SK-N-SH (cell line): ENCODE measurements around the gene NPTX2. TPM values are rescaled to one million over a fixed set of nuclear protein-coding genes. Genes with fewer than 3 reads are reported as not detected.

Source experiments
- CTCF ChIA-PET: fragments of 300-600, 350-600 bp; formaldehyde crosslinking; extraction: SDS; loops from one replicate; lab custom pipeline; 2021; lab: Yijun Ruan, JAX
- POLR2A ChIA-PET: fragments of 350-600 bp; sonication (Branson Sonifier 250); formaldehyde crosslinking; extraction: SDS; loops from one replicate; lab custom pipeline; 2020; ENCODE audit warnings: antibody characterized with exemption, inconsistent platforms; lab: Yijun Ruan, JAX
- DNase-seq: peaks from one replicate; pipeline ENCODE4 v3.0.0; 2012
- H2AFZ ChIP-seq: fragments of 200-600 bp; sonication (generic); 2 replicates; pipeline ENCODE4 v1.8.1; 2016; ENCODE audit warnings: antibody characterized with exemption, mild to moderate bottlenecking, low read depth
- H3F3A ChIP-seq: fragments of 200-600 bp; sonication (generic); replicated peaks from 2 replicates; pipeline ENCODE3; 2016; ENCODE audit warnings: antibody characterized with exemption, mild to moderate bottlenecking; ENCODE audit not compliant: insufficient read depth
- H3K27ac ChIP-seq, 2 experiments: fragments of 200-500 bp in 1 of 2; fragments of 200-600 bp in 1 of 2; sonication (Bioruptor generic) in 1 of 2; sonication (generic), shearing (Covaris generic) in 1 of 2; 2 replicates each; pipeline versions ENCODE4 v1.5.1 to v1.6.1; 2014 to 2016; ENCODE audit warnings: low read depth in 2 of 2, inconsistent platforms in 1 of 2, low read length in 1 of 2, mild to moderate bottlenecking in 1 of 2, mixed read lengths in 1 of 2
- H3K27me3 ChIP-seq: fragments of 200-600 bp; sonication (generic), shearing (Covaris generic); 2 replicates; pipeline ENCODE4 v1.6.1; 2016; ENCODE audit warnings: mixed run types; ENCODE audit not compliant: insufficient read depth
- H3K36me3 ChIP-seq, 2 experiments: fragments of 200-500 bp in 1 of 2; fragments of 200-600 bp in 1 of 2; sonication (Bioruptor generic) in 1 of 2; sonication (generic) in 1 of 2; replicated peaks in 1 of 2; 2 replicates each; pipeline versions ENCODE3 to v1.5.1; 2014 to 2016; ENCODE audit warnings: low read length in 1 of 2, mild to moderate bottlenecking in 1 of 2; ENCODE audit not compliant: insufficient read depth in 2 of 2, control insufficient read depth in 1 of 2
- H3K4me1 ChIP-seq, 2 experiments: fragments of 200-500 bp in 1 of 2; fragments of 200-600 bp in 1 of 2; sonication (Bioruptor generic) in 1 of 2; sonication (generic), shearing (Covaris generic) in 1 of 2; 2 replicates each; pipeline versions ENCODE4 v1.5.1 to v1.6.1; 2014 to 2016; ENCODE audit warnings: low read depth in 1 of 2, low read length in 1 of 2, mixed run types in 1 of 2; ENCODE audit not compliant: insufficient read depth in 2 of 2, control insufficient read depth in 1 of 2
- H3K4me2 ChIP-seq: fragments of 200-600 bp; sonication (generic), shearing (Covaris generic); 2 replicates; pipeline ENCODE4 v1.6.1; 2017; ENCODE audit warnings: mixed run types
- H3K4me3 ChIP-seq, 2 experiments: fragments of 200-500 bp in 1 of 2; fragments of 200-600 bp in 1 of 2; sonication (Bioruptor generic) in 1 of 2; sonication (generic), shearing (Covaris generic) in 1 of 2; 2 replicates each; pipeline versions ENCODE4 v1.5.1 to v1.8.1; 2014 to 2016; ENCODE audit warnings: low read depth in 2 of 2, inconsistent platforms in 1 of 2, low read length in 1 of 2, mild to moderate bottlenecking in 1 of 2, mixed read lengths in 1 of 2, moderate library complexity in 1 of 2
- H3K79me2 ChIP-seq: fragments of 200-600 bp; sonication (generic); 2 replicates; pipeline ENCODE4 v1.8.1; 2017; ENCODE audit warnings: mild to moderate bottlenecking; ENCODE audit not compliant: insufficient read depth
- H3K9ac ChIP-seq: fragments of 200-600 bp; sonication (generic); 2 replicates; pipeline ENCODE4 v1.6.1; 2017; ENCODE audit warnings: mixed run types
- H3K9me2 ChIP-seq: fragments of 200-600 bp; sonication (generic); 2 replicates; pipeline ENCODE4 v1.6.1; 2017; ENCODE audit warnings: mixed run types
- H3K9me3 ChIP-seq: fragments of 200-600 bp; sonication (generic); 2 replicates; pipeline ENCODE4 v1.6.1; 2017; ENCODE audit warnings: mixed run types, mild to moderate bottlenecking, moderate library complexity
- H4K20me1 ChIP-seq: fragments of 200-600 bp; sonication (generic); 2 replicates; pipeline ENCODE4 v1.6.1; 2017; ENCODE audit warnings: mild to moderate bottlenecking, mixed run types; ENCODE audit not compliant: insufficient read depth
- CTCF ChIP-seq: fragments of 200-600 bp; sonication (generic); IDR thresholded peaks from 2 replicates; pipeline ENCODE4 v1.6.1; 2017; ENCODE audit warnings: antibody characterized with exemption, mild to moderate bottlenecking, moderate library complexity
- ELF1 ChIP-seq: IDR thresholded peaks from 2 replicates; pipeline ENCODE4 v1.4.0; 2012
- EP300 ChIP-seq, 2 experiments: IDR thresholded peaks; 2 replicates each; pipeline versions ENCODE4 v1.4.0 to v1.6.1; 2012; ENCODE audit warnings: borderline replicate concordance in 1 of 2, low read depth in 1 of 2, low read length in 1 of 2
- FOSL2 ChIP-seq: IDR thresholded peaks from 2 replicates; pipeline ENCODE4 v1.4.0; 2012; ENCODE audit warnings: low read depth, mild to moderate bottlenecking, moderate library complexity, borderline replicate concordance
- FOXJ3 ChIP-seq: sonication (generic); formaldehyde crosslinking; IDR thresholded peaks from 2 replicates; pipeline ENCODE4 v1.5.1; 2020; ENCODE audit warnings: mild to moderate bottlenecking, missing genetic modification reagents
- FOXM1 ChIP-seq: IDR thresholded peaks from 2 replicates; pipeline ENCODE4 v1.4.0; 2012; ENCODE audit warnings: low read depth, mild to moderate bottlenecking
- GABPA ChIP-seq: IDR thresholded peaks from 2 replicates; pipeline ENCODE4 v1.4.0; 2012; ENCODE audit warnings: low read depth, mild to moderate bottlenecking
- JUND ChIP-seq: IDR thresholded peaks from 2 replicates; pipeline ENCODE4 v1.4.0; 2012
- NRF1 ChIP-seq: IDR thresholded peaks from 2 replicates; pipeline ENCODE4 v1.6.1; 2012; ENCODE audit warnings: low read depth, mild to moderate bottlenecking, low read length
- PBX3 ChIP-seq: IDR thresholded peaks from 2 replicates; pipeline ENCODE4; 2012
- RCOR1 ChIP-seq: fragments of 150-350 bp; IDR thresholded peaks from 2 replicates; pipeline ENCODE4 v1.6.1; 2017; ENCODE audit warnings: antibody characterized with exemption, low read length
- RXRA ChIP-seq: IDR thresholded peaks from 2 replicates; pipeline ENCODE4 v1.4.0; 2012; ENCODE audit warnings: low read depth, mild to moderate bottlenecking, borderline replicate concordance
- SIN3A ChIP-seq: IDR thresholded peaks from 2 replicates; pipeline ENCODE4 v1.6.1; 2012; ENCODE audit warnings: low read depth, mild to moderate bottlenecking, low read length, moderate library complexity, borderline replicate concordance
- SMC3 ChIP-seq: IDR thresholded peaks from 2 replicates; pipeline ENCODE4 v1.6.1; 2012; ENCODE audit warnings: low read depth, low read length, improper control_type of control experiment
- TAF1 ChIP-seq: IDR thresholded peaks from 2 replicates; pipeline ENCODE4 v1.6.1; 2012; ENCODE audit warnings: low read depth, mild to moderate bottlenecking, low read length, moderate library complexity, borderline replicate concordance
- USF1 ChIP-seq: IDR thresholded peaks from 2 replicates; pipeline ENCODE4 v1.4.0; 2012; ENCODE audit warnings: low read depth, borderline replicate concordance
- USF2 ChIP-seq: fragments of 150-350 bp; IDR thresholded peaks from 2 replicates; pipeline ENCODE4 v1.6.1; 2017; ENCODE audit warnings: antibody characterized with exemption, low read length, low read depth, borderline replicate concordance
- ZBTB33 ChIP-seq: IDR thresholded peaks from 2 replicates; pipeline ENCODE4 v1.4.0; 2012; ENCODE audit warnings: low read depth, borderline replicate concordance
- WGBS: methylation state at CpG from one replicate; pipeline ENCODE4 v1.1.6; 2017; ENCODE audit warnings: low lambda C conversion rate; 5-methylcytosine and 5-hydroxymethylcytosine counted together
- polyA plus RNA-seq, 3 experiments: library from polyadenylated mRNA; depleted of rRNA; stranded (reverse); fragments of >200 nt; gene quantifications; 2 replicates each; pipeline ENCODE4 v1.2.3, GENCODE V29; 2012

NPTX2 gene
- polyA plus RNA-seq, 1 of the 3 experiments (the other 2 are of a cell fraction) = 0.41 TPM

GRCh38 chr7:98655611-98656010, 38.5 kb downstream of the NPTX2 start:
- H3K27me3 ChIP-seq = no peaks in the 10 kb centered on the region
- no peaks in the 10 kb centered on the region for H4K20me1 ChIP-seq
- POLR2A ChIA-PET = no interaction called here
- no peak overlapping the region for H3K9ac ChIP-seq
- no peaks in the 10 kb centered on the region for H3K79me2 ChIP-seq
- H3K9me3 ChIP-seq = no peaks in the 10 kb centered on the region; the same call in 1 of the 2 replicates
- no peak overlapping the region for H3K4me3 ChIP-seq
- H3F3A ChIP-seq = no peaks in the 10 kb centered on the region
- H3K4me1 ChIP-seq = no peaks in the 10 kb centered on the region; a peak in 1 of 4 replicates
- CTCF ChIA-PET = interaction anchor here (1.3 kb wide), 1 partner anchor 181 kb away, joined by 3 read pairs; no protein-coding TSS in a partner anchor
- no peak overlapping the region for H2AFZ ChIP-seq
- no peak for DNase-seq
- no peaks in the 10 kb centered on the region for H3K36me3 ChIP-seq
- no peak overlapping the region for H3K4me2 ChIP-seq
- 33% methylated on average over 5 of the region's 5 CpGs for WGBS
- no peak overlapping the region for H3K27ac ChIP-seq
- H3K9me2 ChIP-seq = no peaks in the 10 kb centered on the region
- TF ChIP-seq ZBTB33 (no peak), USF2 (no peak), RCOR1 (no peak), FOXM1 (no peak), EP300 (IDR thresholded peaks at IDR 0.05; ENCODE audit: borderline replicate concordance in 1 of 2, low read depth in 1 of 2, low read length in 1 of 2) (no peak), GABPA (no peak), RXRA (no peak), JUND (no peak), FOXJ3 (no peak), CTCF (no peak), SMC3 (no peak), TAF1 (no peak), NRF1 (no peak), ELF1 (no peak), SIN3A (no peak), FOSL2 (no peak), USF1 (no peak), PBX3 (no peak)
